Activated naive CD4-positive, alpha-beta T cell treated with anti-CD3 and anti-CD28 coated beads, Interleukin-2, amount 50 U/mL, for 16 hours (primary cell): ENCODE data around the gene PPP1R11.
A peak's percentile ranks its signal among the peaks of the same experiment; 100 is the strongest.

Experiments
- DNase-seq: peaks from one replicate; pipeline ENCODE4 v3.0.0-alpha.2; 2020

PPP1R11 gene

GRCh38 chr6:30062471-30063178, 4.4 kb upstream of the PPP1R11 start:
- DNase-seq: no peak

GRCh38 chr6:30063315-30063714, 3.7 kb upstream of the PPP1R11 start:
- DNase-seq: no peak

GRCh38 chr6:30066082-30066481, 916 bp upstream of the PPP1R11 start:
- no peak for DNase-seq

GRCh38 chr6:30067460-30068139, 602 bp downstream of the PPP1R11 start:
- DNase-seq: no peak

- DNase-seq: no peak
Measured at GRCh38 chr6:30071081-30071818, 4.3 kb downstream of the PPP1R11 start.

GRCh38 chr6:30071858-30072257, 4.9 kb downstream of the PPP1R11 start:
- DNase-seq: no peak

GRCh38 chr6:30073489-30074235, 6.7 kb downstream of the PPP1R11 start:
- DNase-seq: no peak

GRCh38 chr6:30074331-30075093, 7.5 kb downstream of the PPP1R11 start:
- no peak for DNase-seq

- DNase-seq: peak; percentile 27
Measured at GRCh38 chr6:30075094-30075789, 8.2 kb downstream of the PPP1R11 start, which contains the start of gene RNF39. RNF39 (minus strand) TSS chr6:30075769; CDS start chr6:30075585, 184 bp downstream.

- no peak for DNase-seq
Measured at GRCh38 chr6:30075790-30076732, 9.1 kb downstream of the PPP1R11 start.

GRCh38 chr6:30077218-30077617, 10.2 kb downstream of the PPP1R11 start:
- no peak for DNase-seq

GRCh38 chr6:30087876-30088275, 20.9 kb downstream of the PPP1R11 start:
- no peak for DNase-seq

GRCh38 chr6:30091577-30092381, 24.8 kb downstream of the PPP1R11 start:
- DNase-seq: no peak

- DNase-seq: no peak
Measured at GRCh38 chr6:30092852-30093543, 26.0 kb downstream of the PPP1R11 start.

GRCh38 chr6:30093951-30094661, 27.1 kb downstream of the PPP1R11 start:
- no peak for DNase-seq

- no peak for DNase-seq
Measured at GRCh38 chr6:30096829-30097228, 29.8 kb downstream of the PPP1R11 start.

- no peak for DNase-seq
Measured at GRCh38 chr6:30097902-30098768, 31.1 kb downstream of the PPP1R11 start.
